Hematopoietic multipotent progenitor cell treated with erythropoietin and hydrocortisone succinate and interleukin-3 and kit ligand, for 17 days (in vitro differentiated cells): ENCODE measurements around the gene IKZF3.
"Not testable (repeated sequence)": the region's sequence is repeated elsewhere in the genome, so short reads cannot be mapped to it uniquely, and the experiment has no call there.

Experiments used
- DNase-seq: peaks from one replicate; pipeline ENCODE4 v3.0.0-alpha.2; 2015; ENCODE audit warnings: low spot score

Gene IKZF3

DNA sequence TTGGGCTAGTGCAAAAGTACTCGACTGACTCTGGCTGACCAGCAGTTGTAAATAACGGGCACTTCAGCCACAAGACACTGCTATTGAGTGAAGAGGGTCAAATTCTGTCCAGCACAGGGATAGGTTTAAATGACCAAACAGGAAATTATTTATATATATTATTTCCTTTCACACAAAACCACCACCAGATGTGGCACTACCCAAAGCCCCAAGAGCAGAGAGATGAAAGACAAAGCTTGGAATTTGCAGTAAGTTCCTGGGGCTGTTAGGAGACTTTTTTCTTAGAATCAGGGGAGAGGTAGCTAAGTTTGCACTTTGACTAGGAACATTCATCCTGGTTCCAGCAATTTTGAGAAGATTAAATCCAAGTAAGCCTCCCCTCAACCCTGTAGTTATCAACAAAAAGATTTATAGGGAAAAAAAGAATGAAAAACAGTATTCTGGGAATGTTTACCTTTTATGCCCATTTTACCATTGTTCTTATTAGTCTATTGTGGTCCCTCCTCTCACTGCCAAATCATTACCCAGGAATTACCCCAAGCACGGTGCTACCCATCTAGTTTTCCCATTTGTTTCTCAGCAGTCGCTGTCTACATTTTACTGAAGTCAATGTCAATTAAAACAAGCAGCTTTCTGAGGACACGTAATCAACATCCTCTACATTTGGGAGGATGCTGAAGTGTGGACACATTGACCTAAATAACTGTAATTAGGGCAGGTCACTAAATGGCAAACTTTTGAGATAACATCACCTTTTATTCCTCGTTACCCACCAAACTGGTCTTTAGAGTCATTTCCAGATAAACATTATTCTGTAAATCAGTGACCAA, 82.9 kb downstream of the IKZF3 start:
- DNase-seq: no peak

DNA sequence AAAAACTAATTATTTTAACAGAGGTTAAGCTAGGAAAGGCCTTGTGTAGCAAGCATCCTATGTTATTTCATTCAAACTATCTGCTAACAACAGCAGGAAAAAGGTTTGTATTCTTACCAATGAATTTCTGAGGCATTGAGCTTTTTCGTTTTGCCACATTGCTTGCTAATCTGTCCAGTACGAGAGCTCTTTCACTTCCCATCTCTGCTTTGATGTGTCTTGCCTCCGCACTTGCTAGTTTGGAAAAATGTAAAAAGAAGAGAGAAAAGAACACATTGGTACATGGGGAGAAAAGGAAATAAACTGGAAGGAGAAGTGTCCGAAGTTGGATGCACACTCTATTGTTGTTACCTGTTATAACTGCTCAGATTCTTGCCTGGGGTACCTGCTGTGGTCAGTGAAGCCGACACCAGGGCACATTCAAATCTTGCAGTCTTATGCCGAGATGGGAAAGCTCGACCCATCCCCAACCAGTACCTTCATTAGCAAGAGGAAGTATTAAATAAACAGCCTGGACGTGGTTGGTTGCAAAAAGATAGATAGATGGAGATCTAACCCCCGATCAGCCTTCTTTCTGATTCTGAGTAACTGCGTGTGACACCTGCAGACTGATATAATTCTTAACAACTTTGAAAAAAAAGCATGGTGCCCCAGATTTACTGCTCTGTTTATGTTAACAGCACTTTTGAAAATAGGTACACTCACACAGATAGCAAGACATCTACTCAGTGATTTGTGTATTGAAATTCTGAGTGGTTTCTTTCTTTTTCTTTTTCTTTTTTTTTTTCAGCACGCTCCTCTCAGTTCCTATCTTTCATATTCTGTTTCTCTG, 86.4 kb downstream of the IKZF3 start:
- no peak for DNase-seq

- no peak for DNase-seq
Measured at GRCh38 chr17:39776252-39776651, 87.9 kb downstream of the IKZF3 start.

GRCh38 chr17:39775031-39775430, 89.1 kb downstream of the IKZF3 start:
- DNase-seq: no peak

DNA sequence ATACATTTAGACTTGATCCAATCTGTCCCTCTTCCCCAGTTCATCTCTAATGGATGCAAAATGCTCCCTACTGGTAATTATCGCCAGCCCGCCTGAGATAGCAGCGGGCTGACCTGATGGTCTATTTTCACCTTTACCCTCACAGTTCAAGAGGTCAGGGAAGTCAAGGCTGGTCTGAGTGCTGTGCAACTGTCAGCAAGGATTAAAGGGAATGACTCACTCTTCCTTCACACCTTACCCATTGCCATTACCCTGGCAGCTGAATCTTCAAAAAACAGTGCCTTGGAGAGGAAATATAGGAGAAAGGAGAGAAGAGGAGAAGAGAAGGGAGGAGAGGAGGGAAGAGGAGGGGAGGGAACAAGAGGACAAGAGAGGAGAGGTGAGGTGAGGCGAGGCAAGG, 90.1 kb downstream of the IKZF3 start:
- no peak for DNase-seq

DNA sequence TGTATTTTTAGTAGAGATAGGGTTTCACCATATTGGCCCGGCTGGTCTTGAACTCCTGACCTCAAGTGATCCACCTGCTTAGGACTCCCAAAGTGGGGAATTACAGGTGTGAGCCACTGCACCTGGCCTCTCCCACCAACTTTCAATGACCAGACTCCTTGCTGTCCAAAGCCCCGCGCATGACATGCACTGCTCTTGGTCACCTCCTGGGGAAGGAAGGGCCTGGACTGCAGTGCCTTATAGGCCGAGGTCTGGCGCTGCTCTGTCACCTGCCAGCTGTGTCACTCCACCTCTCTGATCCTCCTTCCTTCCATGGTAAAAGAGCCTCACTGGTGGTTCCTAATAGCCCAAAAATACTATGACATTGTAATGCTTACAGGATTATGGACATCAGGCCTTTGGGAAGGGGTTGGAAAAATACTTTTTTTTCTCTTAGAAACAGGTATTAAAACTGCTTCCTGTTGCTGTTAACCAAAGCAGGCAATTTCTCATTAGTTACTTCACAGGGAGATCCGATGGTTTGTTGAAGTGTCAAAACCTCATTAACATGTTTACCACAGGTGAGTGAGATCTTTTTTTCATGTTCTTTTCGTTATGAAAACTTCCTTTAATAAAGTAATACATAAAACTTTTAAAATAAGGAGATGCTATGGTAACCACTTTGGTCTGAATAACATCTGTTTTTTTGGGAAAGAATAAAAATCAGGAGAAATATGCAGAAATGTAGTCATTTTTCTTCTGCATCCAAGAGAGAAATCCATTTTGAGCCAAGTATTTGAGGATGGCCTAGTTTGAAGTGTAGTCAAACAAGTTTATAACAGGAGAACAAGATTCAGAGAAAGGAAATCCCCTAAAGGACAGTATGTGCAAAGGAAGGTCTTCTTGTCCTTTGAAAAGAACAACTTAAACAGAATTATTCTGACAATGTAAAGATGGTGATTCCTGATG, 90.9 kb downstream of the IKZF3 start:
- no peak for DNase-seq

- no peak for DNase-seq
Measured at GRCh38 chr17:39772415-39772814, 91.7 kb downstream of the IKZF3 start.

DNA sequence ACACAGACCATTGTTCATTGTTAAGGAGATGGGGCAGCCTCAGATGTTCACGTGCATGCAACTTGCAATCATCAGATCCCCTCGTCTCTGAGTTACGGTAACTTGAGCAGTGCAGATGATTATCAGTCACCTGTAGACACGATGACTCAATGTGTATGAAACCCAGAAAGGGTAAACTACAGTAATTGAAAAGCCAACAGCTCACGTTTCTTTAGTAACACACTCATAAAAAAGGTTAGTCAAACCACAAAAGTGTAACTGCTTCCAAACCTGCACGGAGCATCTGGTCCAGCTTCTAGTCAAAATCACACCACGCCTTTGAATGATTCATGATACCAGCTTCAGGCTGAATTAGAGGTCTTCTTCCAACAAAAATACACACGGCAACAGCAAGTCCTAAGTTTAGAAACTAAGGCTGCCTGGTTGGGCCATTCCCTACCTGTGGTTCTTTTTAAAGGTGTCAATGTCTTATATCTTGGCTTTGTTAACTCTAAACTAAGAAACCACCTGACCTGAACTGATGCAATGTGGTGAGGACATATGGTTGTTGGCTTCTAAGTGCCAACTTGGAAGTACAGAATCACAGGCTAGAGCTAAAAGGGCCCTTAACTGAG, 94.0 kb downstream of the IKZF3 start:
- no peak for DNase-seq

DNA sequence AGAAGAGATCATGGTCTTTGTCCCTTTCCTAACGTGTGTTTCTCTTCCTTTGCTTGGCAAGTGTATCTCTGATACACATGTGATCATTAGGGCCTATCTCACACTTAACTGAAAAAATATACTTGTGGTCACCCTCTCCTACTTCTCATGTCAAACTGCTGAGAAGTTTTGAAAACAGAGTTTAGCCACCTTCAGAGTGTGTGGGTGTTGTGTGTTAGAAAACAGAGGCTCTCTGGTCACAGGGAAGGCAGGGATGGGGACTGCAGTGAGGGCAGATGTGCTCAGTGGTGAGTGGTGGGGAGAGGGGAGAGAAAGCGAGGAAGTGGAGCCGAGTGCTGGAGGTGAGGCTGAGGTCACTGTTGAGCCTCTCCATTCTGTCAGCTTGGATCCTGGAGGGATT, 97.0 kb downstream of the IKZF3 start:
- DNase-seq: no peak

- DNase-seq: no peak
Measured at GRCh38 chr17:39765766-39766165, 98.3 kb downstream of the IKZF3 start.

- no peak for DNase-seq
Measured at GRCh38 chr17:39765175-39765574, 98.9 kb downstream of the IKZF3 start.

DNA sequence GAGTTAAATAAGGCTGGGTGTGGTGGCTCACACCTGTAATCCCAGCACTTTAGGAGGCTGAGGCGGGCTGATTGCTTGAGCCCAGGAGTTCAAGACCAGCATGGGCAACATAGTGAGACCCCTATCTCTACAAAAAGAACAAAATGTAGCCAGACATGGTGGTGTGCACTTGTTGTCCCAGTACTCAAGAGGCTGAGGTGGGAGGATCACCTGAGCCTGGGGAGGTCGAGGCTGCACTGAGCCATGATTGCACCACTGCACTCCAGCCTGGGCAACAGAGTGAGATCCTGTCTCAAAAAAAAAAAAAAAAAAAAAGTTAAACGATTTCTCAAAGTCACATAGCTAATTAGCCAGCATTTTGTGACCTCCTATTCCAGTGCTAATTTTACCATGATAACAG, 99.9 kb downstream of the IKZF3 start:
- not testable (repeated sequence) for DNase-seq

DNA sequence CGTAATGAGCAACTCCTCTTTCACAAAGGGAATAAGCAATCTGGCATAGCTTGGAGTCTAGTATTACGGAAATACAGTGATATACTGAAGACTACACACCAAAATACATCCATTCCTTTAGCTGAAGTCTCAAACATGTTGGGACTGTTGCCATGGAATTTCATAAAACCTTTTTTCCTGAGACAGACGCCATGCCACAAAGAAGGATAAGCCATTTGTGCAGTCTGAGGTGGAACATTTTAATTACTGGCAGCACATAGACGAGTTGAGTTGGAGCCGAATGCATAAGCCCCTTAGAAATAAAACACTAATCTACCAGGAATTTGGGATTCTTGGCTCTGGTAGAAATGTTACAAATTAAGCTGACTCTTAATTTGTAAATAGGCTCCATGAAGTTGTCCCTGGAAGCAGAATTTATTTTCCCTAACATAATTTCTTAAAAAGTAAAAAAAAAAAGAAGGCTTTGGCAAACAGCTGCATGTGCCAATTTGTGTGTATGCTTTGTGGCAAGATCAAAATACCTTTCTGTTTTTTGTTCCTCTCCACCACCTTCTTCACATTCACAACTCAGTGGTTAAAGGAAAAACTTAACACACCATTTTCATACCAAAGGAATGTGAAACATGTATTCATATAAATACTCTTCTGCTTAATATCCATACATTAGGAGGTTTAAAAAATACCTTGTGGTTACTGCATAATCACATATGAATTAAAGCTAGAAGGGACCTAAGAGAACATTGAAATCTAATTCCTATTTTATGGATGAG, 100.9 kb downstream of the IKZF3 start:
- no peak for DNase-seq

GRCh38 chr17:39761861-39762496, 102.1 kb downstream of the IKZF3 start:
- no peak for DNase-seq

DNA sequence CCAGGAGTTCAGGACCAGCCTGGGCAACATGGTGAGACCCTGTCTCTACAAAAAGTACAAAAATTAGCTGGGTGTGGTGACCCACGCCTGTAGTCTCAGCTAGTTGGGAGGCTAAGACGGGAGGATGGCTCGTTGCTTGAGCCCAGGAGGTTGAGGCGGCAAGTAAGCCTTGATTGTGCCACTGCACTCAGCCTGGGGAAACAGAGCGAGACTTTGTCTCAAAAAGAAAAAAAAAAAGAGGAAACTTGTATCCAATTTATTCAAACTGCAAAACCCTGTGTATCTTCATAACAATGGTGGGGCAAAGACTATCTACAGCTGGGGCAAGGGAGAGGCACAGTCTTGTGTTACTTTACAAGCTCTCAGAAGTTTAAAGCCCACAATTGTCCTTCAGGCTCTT, 104.9 kb downstream of the IKZF3 start:
- DNase-seq: no peak

DNA sequence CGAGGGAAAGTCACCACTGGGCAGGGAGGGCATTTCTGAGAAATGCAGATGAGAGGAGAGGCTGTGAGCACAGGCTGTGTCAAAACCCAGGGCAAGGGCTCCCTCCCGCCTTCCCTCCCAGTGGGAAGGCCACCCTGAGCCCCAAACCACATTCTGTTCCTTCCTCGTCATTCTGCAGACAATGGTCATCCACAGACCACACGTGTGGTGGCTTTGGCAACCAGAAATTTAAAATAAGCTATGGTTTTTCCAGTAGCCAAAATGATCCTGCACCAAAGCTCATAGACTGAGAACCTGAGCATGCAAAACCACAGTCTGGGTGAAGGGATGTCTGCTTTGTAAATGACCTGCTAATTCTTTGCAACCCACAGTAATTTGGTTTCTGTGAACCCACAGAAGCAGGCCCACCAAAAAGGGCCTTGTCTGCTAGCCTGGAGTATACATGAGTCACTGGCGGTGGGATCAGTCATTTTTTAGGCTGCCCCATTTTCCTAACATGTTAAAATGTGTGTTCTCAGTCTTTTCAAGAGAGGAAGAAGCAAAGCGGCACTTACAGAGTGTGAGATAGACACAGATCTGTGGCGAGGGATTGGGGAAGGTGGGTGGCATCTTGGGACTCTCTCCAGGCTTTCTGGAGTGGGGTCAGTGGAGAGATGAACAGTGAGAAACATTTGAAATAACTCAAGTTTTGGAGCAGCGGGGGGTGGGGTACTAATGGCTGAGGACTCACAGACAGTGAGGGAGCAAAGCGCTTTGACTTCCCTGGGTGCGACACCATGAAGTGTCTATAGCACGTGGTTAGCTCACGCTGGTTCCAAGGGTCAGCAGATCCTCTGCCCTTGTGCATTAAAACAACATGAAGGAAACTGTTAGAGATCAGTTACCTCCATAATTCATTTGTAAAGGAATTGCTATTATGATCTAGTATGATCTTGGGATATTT, 105.9 kb downstream of the IKZF3 start:
- no peak for DNase-seq

DNA sequence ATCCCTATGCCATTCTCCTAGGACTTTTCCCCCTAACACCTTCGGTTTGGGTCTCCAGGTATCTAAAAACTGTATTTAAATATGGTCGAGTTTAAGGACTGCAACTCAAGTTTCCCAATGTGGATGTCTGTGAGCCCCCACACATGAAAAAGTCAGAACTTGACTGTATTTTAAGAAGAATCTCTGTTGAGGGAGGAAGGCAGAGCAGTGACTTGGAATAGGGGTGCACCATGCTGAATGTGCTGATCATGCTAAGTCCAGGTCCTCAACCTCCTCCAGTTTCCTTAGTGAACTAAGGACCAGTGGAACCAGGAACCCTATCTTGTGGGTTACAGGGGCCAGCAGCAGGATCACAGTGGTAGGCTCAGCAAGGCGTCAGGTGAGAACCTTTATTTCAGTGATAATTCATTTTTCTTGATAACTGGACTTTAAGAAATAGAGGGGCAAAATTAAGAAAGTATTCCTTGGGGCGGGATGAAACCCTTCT, 106.9 kb downstream of the IKZF3 start:
- DNase-seq: no peak

- no peak for DNase-seq
Measured at GRCh38 chr17:39756380-39757079, 107.6 kb downstream of the IKZF3 start.
